ENCODE data around the gene KRT82. TPM values are rescaled to one million over a fixed set of nuclear protein-coding genes. Genes with fewer than 3 reads are reported as not detected.

The KRT82 gene
- polyA plus RNA-seq, 1 of the 3 experiments (the other 2 are of a cell fraction), result not detected

DNA sequence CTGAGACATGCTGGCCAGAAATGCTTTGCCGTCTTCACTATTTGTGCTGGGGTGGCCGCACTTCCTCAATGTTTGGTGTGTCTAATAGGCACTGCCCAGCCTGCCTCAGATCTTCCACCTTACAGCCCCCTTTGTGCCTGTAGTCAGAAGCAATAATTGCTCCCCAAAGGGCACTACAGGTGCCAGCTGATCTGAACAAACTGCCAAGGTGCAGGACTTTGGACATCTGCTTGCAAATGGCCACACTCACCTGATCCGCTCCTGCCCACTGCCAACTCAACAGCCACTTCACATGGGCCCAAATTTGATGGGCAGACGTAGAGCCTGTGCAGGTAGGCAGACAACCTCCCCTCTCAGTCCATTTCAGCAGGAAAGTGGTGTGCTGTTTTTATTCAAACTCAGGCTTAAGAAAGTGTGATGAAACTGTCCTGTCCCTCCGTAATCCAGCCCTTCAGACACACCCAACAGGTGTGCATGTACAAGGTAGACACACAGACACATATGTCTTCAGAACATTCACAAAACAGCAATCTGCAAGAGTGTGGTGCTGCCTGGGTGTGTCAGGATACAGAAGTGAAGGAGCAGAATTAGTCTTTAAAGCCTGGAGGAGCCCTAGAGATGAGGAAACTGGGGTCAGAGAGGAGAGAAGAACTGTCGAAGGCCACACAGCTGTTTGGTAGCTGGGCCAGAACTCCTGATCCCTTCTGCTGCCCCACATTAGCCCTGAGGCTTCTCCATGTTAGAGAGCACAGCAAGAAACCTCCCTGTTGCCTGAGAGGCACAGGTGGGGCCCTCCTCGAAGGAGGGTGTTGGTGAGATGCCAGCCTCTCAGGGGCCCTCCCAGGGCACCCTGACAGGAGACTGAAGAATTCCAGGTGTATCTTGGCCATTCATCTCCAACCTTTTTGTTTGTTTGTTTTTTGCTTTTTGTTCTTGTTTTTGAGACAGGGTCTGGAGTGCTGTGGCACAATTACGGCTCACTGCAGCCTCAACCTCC is 32.5 kb upstream of the KRT82 start (continued):
- no peak for TF ChIP-seq POLR2AphosphoS5 (IDR thresholded peaks at IDR 0.05; ENCODE audit: low read depth, low read length)
- no peak for TF ChIP-seq FOXJ3 (CRISPR knock-in tag; IDR thresholded peaks at IDR 0.05)
- TF ChIP-seq, protein P1, sequence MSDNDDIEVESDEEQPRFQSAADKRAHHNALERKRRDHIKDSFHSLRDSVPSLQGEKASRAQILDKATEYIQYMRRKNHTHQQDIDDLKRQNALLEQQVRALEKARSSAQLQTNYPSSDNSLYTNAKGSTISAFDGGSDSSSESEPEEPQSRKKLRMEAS (IDR thresholded peaks at IDR 0.05; ENCODE audit: low read depth), result no peak
- TF ChIP-seq RCOR1 (IDR thresholded peaks at IDR 0.05; ENCODE audit: low read length), result no peak
- TF ChIP-seq TAF1 (IDR thresholded peaks at IDR 0.05; ENCODE audit: borderline replicate concordance, low read depth, low read length), result no peak
- TF ChIP-seq, protein P2, sequence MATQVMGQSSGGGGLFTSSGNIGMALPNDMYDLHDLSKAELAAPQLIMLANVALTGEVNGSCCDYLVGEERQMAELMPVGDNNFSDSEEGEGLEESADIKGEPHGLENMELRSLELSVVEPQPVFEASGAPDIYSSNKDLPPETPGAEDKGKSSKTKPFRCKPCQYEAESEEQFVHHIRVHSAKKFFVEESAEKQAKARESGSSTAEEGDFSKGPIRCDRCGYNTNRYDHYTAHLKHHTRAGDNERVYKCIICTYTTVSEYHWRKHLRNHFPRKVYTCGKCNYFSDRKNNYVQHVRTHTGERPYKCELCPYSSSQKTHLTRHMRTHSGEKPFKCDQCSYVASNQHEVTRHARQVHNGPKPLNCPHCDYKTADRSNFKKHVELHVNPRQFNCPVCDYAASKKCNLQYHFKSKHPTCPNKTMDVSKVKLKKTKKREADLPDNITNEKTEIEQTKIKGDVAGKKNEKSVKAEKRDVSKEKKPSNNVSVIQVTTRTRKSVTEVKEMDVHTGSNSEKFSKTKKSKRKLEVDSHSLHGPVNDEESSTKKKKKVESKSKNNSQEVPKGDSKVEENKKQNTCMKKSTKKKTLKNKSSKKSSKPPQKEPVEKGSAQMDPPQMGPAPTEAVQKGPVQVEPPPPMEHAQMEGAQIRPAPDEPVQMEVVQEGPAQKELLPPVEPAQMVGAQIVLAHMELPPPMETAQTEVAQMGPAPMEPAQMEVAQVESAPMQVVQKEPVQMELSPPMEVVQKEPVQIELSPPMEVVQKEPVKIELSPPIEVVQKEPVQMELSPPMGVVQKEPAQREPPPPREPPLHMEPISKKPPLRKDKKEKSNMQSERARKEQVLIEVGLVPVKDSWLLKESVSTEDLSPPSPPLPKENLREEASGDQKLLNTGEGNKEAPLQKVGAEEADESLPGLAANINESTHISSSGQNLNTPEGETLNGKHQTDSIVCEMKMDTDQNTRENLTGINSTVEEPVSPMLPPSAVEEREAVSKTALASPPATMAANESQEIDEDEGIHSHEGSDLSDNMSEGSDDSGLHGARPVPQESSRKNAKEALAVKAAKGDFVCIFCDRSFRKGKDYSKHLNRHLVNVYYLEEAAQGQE (IDR thresholded peaks at IDR 0.05; ENCODE audit: low read depth, low read length), result no peak
- TF ChIP-seq CHD2 (IDR thresholded peaks at IDR 0.05; ENCODE audit: low read length, partially characterized antibody), result no peak
- TF ChIP-seq RAD21 (IDR thresholded peaks at IDR 0.05; ENCODE audit: low read length), result no peak
- no peak for TF ChIP-seq MEF2A (IDR thresholded peaks at IDR 0.05; ENCODE audit: borderline replicate concordance, low read depth)
- no peak for TF ChIP-seq SIN3A (IDR thresholded peaks at IDR 0.05; ENCODE audit: borderline replicate concordance, low read depth, low read length)
- TF ChIP-seq TEAD4 (IDR thresholded peaks at IDR 0.05; ENCODE audit: borderline replicate concordance, insufficient read depth), result no peak

DNA sequence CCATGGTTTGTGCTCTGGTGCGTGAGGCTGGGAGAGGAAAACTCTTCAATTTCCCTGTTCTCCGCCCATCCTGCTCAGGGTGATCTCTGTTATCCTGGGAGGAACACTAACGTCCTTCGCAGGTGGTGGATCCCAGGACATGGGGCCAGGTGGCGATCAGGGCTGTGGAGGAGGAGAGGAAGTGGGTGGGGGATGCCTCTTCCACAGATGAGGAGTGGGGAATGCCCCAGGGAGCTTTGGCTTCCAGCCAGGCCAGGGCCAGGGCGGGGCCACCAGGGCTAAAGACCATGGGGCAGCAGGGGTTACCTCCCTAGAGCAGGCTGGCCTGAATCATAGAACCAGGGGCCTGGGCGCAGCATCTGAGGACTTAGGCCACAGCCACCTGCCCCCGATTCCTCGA is 31.4 kb upstream of the KRT82 start:
- peaks cover 12% of the 10 kb centered on the region; the same call in 1 of the 2 replicates for H3K27me3 ChIP-seq (ENCODE audit: insufficient read depth)
- no peaks in the 10 kb centered on the region for H4K20me1 ChIP-seq (ENCODE audit: insufficient read depth)
- H3K9ac ChIP-seq, result no peak overlapping the region
- no peaks in the 10 kb centered on the region for H3K79me2 ChIP-seq (ENCODE audit: insufficient read depth)
- H2AFZ ChIP-seq (ENCODE audit: low read depth), result 0 out of 2 replicates have a peak overlapping the region, but pooled peaks have one; percentile 18
- WGBS (ENCODE audit: low lambda C conversion rate), result 34% methylated on average over 8 of the region's 9 CpGs
- H3K9me3 ChIP-seq, result no peaks in the 10 kb centered on the region
- H3K4me1 ChIP-seq (ENCODE audit: control insufficient read depth in 1 of 2, insufficient read depth in 2 of 2, low read depth in 1 of 2, low read length in 1 of 2), result peaks cover 0 to 22% of the 10 kb centered on the region in 2 experiments; a peak in 2 of 4 replicates
- no peak overlapping the region for H3K27ac ChIP-seq (ENCODE audit: low read depth in 2 of 2, low read length in 1 of 2)
- TF ChIP-seq FOXJ3 (CRISPR knock-in tag; IDR thresholded peaks at IDR 0.05), result no peak
- H3K36me3 ChIP-seq (replicated peaks in 1 of 2; ENCODE audit: control insufficient read depth in 1 of 2, insufficient read depth in 2 of 2, low read length in 1 of 2), result no peaks in the 10 kb centered on the region
- H3K4me3 ChIP-seq (ENCODE audit: low read depth in 2 of 2, low read length in 1 of 2), result no peak overlapping the region
- no peak for DNase-seq
- H3K9me2 ChIP-seq, result no peaks in the 10 kb centered on the region
- H3K4me2 ChIP-seq, result no peak overlapping the region
- ChIA-PET CTCF (no interaction called here), POLR2A (no interaction called here)
- peaks cover 23% of the 10 kb centered on the region for H3F3A ChIP-seq (replicated peaks; ENCODE audit: insufficient read depth)

All from SK-N-SH (cell line).